Ovary (tissue), 3 donors: ENCODE measurements around the gene PAK4.

Experiments used
- POLR2A ChIP-seq: fragments of 450-650 bp; IDR thresholded peaks from one replicate; pipeline ENCODE4 v1.6.1; 2017; ENCODE audit warnings: antibody characterized with exemption, mild to moderate bottlenecking, moderate library complexity
- TF ChIP-seq, protein P1 (sequence below), 3 donors: fragments of 450-650 bp in 2 of 3; fragments of 200-600 bp in 1 of 3; IDR thresholded peaks; one replicate each; pipeline versions ENCODE4 v1.5.1 to v1.8.0; 2016 to 2022; ENCODE audit warnings: antibody characterized with exemption in 3 of 3, mild to moderate bottlenecking in 1 of 3
- donor health status: DM: no; HTN: no; CAD: no.

GRCh38 chr19:39154629-39155100 lies 29.1 kb downstream of the PAK4 start:
- TF ChIP-seq, protein P1, sequence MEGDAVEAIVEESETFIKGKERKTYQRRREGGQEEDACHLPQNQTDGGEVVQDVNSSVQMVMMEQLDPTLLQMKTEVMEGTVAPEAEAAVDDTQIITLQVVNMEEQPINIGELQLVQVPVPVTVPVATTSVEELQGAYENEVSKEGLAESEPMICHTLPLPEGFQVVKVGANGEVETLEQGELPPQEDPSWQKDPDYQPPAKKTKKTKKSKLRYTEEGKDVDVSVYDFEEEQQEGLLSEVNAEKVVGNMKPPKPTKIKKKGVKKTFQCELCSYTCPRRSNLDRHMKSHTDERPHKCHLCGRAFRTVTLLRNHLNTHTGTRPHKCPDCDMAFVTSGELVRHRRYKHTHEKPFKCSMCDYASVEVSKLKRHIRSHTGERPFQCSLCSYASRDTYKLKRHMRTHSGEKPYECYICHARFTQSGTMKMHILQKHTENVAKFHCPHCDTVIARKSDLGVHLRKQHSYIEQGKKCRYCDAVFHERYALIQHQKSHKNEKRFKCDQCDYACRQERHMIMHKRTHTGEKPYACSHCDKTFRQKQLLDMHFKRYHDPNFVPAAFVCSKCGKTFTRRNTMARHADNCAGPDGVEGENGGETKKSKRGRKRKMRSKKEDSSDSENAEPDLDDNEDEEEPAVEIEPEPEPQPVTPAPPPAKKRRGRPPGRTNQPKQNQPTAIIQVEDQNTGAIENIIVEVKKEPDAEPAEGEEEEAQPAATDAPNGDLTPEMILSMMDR (IDR thresholded peaks at IDR 0.05): no peak
- TF ChIP-seq POLR2A: no peak
